ENCODE data around the gene SCAMP2. TPM values are rescaled to one million over a fixed set of nuclear protein-coding genes. Genes with fewer than 3 reads are reported as not detected.

The SCAMP2 gene
- total RNA-seq, 1 experiment from 2014 or later = 94.4 TPM

DNA sequence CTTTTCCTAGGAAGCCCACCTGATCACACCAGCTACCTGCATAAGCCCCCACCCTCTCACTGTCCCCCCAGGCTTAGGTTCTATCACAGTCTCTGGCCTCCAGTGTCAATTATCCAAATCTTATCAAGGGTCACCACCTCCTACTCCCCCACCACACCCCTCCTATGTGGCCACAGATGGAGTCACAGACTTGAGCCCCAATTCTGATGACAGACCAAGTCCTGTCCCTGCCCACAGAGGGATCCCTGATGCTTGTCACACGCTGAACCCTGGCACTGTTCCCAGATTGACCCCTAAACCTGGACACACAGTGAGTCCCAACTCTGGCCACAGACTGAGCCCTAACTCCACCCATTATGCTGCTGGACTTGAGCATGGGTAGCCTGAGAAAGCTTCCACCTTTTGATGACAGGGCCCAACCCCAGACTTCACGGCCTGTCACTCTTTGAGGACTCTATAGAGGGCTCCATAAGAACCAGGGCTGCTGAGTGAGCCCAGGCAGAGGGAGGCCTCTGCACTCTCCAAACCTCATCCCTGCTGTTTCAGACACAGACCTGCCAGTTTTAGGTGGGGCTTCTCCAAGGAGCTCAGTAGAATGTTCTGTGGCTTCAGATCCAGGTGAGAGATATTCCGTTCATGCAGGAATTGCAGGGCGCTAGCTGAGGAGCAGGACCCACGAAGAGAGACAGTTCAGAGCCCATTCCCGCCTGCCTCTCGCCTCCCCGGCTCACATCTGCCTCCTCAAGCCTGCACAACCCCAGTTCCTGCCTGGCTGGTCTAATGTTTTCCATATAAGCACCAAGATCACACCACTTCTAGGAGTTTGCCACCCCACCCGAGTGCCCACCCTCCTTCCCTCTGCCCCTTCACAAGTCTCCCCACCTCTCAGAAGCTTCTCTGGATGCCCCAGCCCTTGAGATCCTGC lies 32.1 kb downstream of the SCAMP2 start:
- Histone ChIP-seq H3K9me3 (ENCODE audit: low read depth, low read length, poor library complexity, severe bottlenecking) (no peaks in the 10 kb centered on the region), H3K27ac (ENCODE audit: low read depth, low read length, poor library complexity, severe bottlenecking) (no peak overlapping the region), H3K27me3 (replicated peaks; ENCODE audit: insufficient read depth, low read depth, low read length, poor library complexity) (no peaks in the 10 kb centered on the region), H3K4me3 (ENCODE audit: low read depth, low read length, poor library complexity, severe bottlenecking) (no peak overlapping the region), H3K36me3 (ENCODE audit: insufficient read depth, low read length, poor library complexity, severe bottlenecking) (peaks cover 8% of the 10 kb centered on the region), H3K4me1 (ENCODE audit: insufficient read depth, low read length, poor library complexity, severe bottlenecking) (peaks cover 8% of the 10 kb centered on the region)
- DNase-seq (ENCODE audit: low spot score) = no peak
- CTCF ChIA-PET = interaction anchor here (1.0 kb wide), 1 partner anchor 61 kb away, joined by 3 read pairs; no protein-coding TSS in a partner anchor
- TF ChIP-seq EZH2 (IDR thresholded peaks at IDR 0.05; ENCODE audit: borderline replicate concordance, low read depth, low read length, poor library complexity, severe bottlenecking) = no peak
- TF ChIP-seq CTCF (conservative IDR thresholded peaks at IDR 0.05; ENCODE audit: low read depth, low read length) = no peak
- no TSS peak for BruUV-seq (replicated peaks)
- intact Hi-C loops (cut with micrococcal nuclease; ENCODE audit: unreplicated experiment) = loop anchor here (5.0 kb wide), 1 partner anchor 61 kb away; no protein-coding TSS in a partner anchor
- POLR2A ChIA-PET (ENCODE audit: low non-redundant PET) = interaction anchor here (0.5 kb wide), 1 partner anchor 14 kb away, joined by 3 read pairs; no protein-coding TSS in a partner anchor

DNA sequence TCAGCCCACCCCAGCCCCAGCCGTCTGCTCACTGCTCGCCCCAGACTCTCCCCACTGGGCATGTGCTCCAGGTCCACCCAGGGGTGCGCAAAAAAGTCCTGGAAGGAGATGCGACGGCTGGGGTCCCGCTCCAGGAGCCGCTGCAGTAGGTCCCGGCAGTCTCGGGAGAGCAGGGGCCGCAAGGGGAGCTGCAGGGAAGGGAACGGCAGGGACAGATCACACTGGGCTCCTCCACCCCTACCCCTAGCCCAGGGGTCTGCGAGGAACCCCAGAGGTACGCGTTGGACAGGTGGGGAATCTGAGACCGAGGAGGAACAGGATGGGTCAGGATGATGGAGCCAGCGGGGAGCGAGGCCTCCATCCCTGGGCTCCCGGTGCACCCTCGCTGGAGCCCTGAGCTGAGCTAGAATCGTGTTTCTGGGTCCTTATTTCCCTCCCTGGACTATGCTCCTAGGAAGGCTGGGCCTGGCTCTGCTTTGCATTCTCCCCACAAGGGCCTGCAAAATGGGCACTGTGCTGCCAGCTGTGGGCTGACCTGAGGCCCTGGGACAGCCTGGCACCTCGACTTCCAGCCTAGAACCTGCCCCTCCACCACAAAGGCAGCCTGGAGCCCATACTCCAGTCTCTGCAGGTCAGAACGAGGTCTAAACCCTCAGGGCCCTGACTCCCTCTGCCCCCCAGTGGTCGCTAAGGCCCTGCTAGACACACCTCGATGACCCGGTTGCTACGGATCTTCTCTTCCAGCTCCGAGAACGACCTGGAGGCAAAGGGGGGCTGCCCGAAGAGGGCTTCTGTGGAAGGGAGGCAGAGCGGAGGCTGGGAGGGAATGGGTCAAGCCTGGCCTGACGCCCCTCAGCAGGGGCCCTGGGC lies 33.4 kb downstream of the SCAMP2 start:
- Histone ChIP-seq H3K36me3 (ENCODE audit: insufficient read depth, low read length, poor library complexity, severe bottlenecking) (peaks cover 8% of the 10 kb centered on the region), H3K27me3 (replicated peaks; ENCODE audit: insufficient read depth, low read depth, low read length, poor library complexity) (no peaks in the 10 kb centered on the region), H3K4me1 (ENCODE audit: insufficient read depth, low read length, poor library complexity, severe bottlenecking) (peaks cover 8% of the 10 kb centered on the region), H3K4me3 (ENCODE audit: low read depth, low read length, poor library complexity, severe bottlenecking) (no peak overlapping the region), H3K9me3 (ENCODE audit: low read depth, low read length, poor library complexity, severe bottlenecking) (no peaks in the 10 kb centered on the region), H3K27ac (ENCODE audit: low read depth, low read length, poor library complexity, severe bottlenecking) (no peak overlapping the region)
- intact Hi-C loops (cut with micrococcal nuclease; ENCODE audit: unreplicated experiment) = loop anchor here (5.0 kb wide), 2 partner anchors 63 to 67 kb away; no protein-coding TSS in a partner anchor
- CTCF ChIA-PET = no interaction called here
- TF ChIP-seq EZH2 (IDR thresholded peaks at IDR 0.05; ENCODE audit: borderline replicate concordance, low read depth, low read length, poor library complexity, severe bottlenecking) (no peak), CTCF (conservative IDR thresholded peaks at IDR 0.05; ENCODE audit: low read depth, low read length) (no peak)
- no TSS peak for BruUV-seq (replicated peaks)
- POLR2A ChIA-PET (ENCODE audit: low non-redundant PET) = no interaction called here
- no peak for DNase-seq (ENCODE audit: low spot score)

DNA sequence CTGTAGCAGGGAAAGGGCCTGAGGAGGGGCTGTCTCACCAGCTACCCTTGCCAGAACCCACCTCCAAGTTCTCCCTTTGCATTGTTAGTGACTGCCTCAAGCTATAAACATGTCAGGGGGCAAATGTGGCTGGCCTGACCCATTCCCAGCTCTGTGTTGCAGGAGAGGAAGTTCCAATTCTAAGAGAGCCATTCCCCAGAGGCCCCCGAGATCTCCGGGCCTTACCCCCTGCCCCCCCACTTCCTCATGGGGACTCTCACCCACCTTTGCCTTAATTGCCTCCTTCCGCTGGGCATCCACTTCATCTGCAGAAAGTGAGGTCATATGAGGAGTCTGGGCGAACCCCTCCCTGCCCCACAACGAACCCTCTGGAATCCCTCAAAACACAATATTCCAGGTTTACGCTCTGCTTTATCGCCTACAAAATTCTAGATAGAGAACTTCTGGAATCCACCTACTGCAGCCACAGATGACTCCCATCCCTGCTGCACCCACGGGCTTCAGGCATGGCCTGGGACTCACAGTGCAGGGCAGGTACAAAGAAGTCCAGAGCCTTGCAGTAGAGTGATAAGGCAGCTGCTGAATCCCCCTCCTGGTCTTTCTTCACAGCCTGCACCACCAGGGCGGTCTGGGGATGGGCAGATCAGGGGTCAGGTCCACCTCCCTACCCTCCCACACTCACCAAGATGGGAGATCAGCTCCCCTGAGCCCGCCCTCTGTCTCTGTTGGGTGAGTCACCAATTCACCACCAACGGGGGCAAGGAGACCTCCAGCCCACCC lies 34.2 kb downstream of the SCAMP2 start:
- H3K36me3 ChIP-seq (ENCODE audit: insufficient read depth, low read length, poor library complexity, severe bottlenecking) = peaks cover 8% of the 10 kb centered on the region
- POLR2A ChIA-PET (ENCODE audit: low non-redundant PET) = interaction anchor here (0.7 kb wide), 1 partner anchor 51 kb away, joined by 3 read pairs; no protein-coding TSS in a partner anchor
- H3K27ac ChIP-seq (ENCODE audit: low read depth, low read length, poor library complexity, severe bottlenecking) = no peak overlapping the region
- H3K4me3 ChIP-seq (ENCODE audit: low read depth, low read length, poor library complexity, severe bottlenecking) = no peak overlapping the region
- peaks cover 8% of the 10 kb centered on the region for H3K4me1 ChIP-seq (ENCODE audit: insufficient read depth, low read length, poor library complexity, severe bottlenecking)
- H3K9me3 ChIP-seq (ENCODE audit: low read depth, low read length, poor library complexity, severe bottlenecking) = no peaks in the 10 kb centered on the region
- DNase-seq (ENCODE audit: low spot score) = no peak
- intact Hi-C loops (cut with micrococcal nuclease; ENCODE audit: unreplicated experiment) = loop anchor here (5.0 kb wide), 1 partner anchor 67 kb away; no protein-coding TSS in a partner anchor
- TF ChIP-seq CTCF (conservative IDR thresholded peaks at IDR 0.05; ENCODE audit: low read depth, low read length) (no peak), EZH2 (IDR thresholded peaks at IDR 0.05; ENCODE audit: borderline replicate concordance, low read depth, low read length, poor library complexity, severe bottlenecking) (no peak)
- no TSS peak for BruUV-seq (replicated peaks)
- H3K27me3 ChIP-seq (replicated peaks; ENCODE audit: insufficient read depth, low read depth, low read length, poor library complexity) = no peaks in the 10 kb centered on the region
- CTCF ChIA-PET = no interaction called here
